Activated effector memory CD4-positive, alpha-beta T cell treated with anti-CD3 and anti-CD28 coated beads, Interleukin-2, amount 50 U/mL, for 16 hours (primary cell): Measurements from ENCODE around the gene ELL2.

Experiments
- DNase-seq: peaks from one replicate; pipeline ENCODE4 v3.0.0-alpha.2; 2020

Gene ELL2

GRCh38 chr5:95976606-95977005, 15.0 kb upstream of the ELL2 start:
- DNase-seq = no peak

- no peak for DNase-seq
These were observed 14.1 kb upstream of the ELL2 start for GRCh38 chr5:95975703-95976102.

GRCh38 chr5:95973793-95974325, 12.2 kb upstream of the ELL2 start:
- no peak for DNase-seq

GRCh38 chr5:95972196-95972595, 10.5 kb upstream of the ELL2 start:
- DNase-seq = no peak

- DNase-seq = no peak
These were observed 8.7 kb upstream of the ELL2 start for GRCh38 chr5:95970359-95970704.

GRCh38 chr5:95969651-95970358, 8.2 kb upstream of the ELL2 start:
- DNase-seq = no peak

GRCh38 chr5:95969055-95969454, 7.4 kb upstream of the ELL2 start:
- DNase-seq = no peak

- no peak for DNase-seq
These were observed 5.6 kb upstream of the ELL2 start for GRCh38 chr5:95967236-95967635.

- DNase-seq = no peak
These were observed 4.4 kb upstream of the ELL2 start for GRCh38 chr5:95966005-95966404.

GRCh38 chr5:95963650-95964410, 2.2 kb upstream of the ELL2 start:
- no peak for DNase-seq

- no peak for DNase-seq
These were observed 1.1 kb upstream of the ELL2 start for GRCh38 chr5:95962785-95963184.

- no peak for DNase-seq
These were observed 773 bp upstream of the ELL2 start for GRCh38 chr5:95962475-95962773.

- DNase-seq = peak; percentile 91
These were observed 709 bp downstream of the ELL2 start for GRCh38 chr5:95960667-95961616.

- no peak for DNase-seq
These were observed 1.6 kb downstream of the ELL2 start for GRCh38 chr5:95959888-95960666.

GRCh38 chr5:95959051-95959887, 2.4 kb downstream of the ELL2 start:
- no peak for DNase-seq

- DNase-seq = no peak
These were observed 3.2 kb downstream of the ELL2 start for GRCh38 chr5:95958310-95959014.

- no peak for DNase-seq
These were observed 4.0 kb downstream of the ELL2 start for GRCh38 chr5:95957561-95958203.

GRCh38 chr5:95956900-95957293, 4.8 kb downstream of the ELL2 start:
- no peak for DNase-seq

GRCh38 chr5:95956021-95956899, 5.4 kb downstream of the ELL2 start:
- DNase-seq = no peak
